HTERT RPE-1 (cell line): ENCODE results near the gene USP49.

Source experiments
- in situ Hi-C: fragments of 300-500 bp; cut with MboI; formaldehyde crosslinking; loops from 4 replicates; pipeline ENCODE4 v1.14.3; 2020; ENCODE audit warnings: low sequenced_read_pairs

The USP49 gene

GRCh38 chr6:41759905-41760579 lies 135.1 kb downstream of the USP49 start:
- in situ Hi-C loops, result no loop called here

GRCh38 chr6:41759106-41759904 lies 135.9 kb downstream of the USP49 start:
- in situ Hi-C loops, result no loop called here

- in situ Hi-C loops, result no loop called here
Measured at GRCh38 chr6:41758641-41759035, 136.5 kb downstream of the USP49 start.

GRCh38 chr6:41757931-41758640 lies 137.1 kb downstream of the USP49 start:
- in situ Hi-C loops, result no loop called here

- in situ Hi-C loops, result no loop called here
Measured at GRCh38 chr6:41757271-41757670, 137.9 kb downstream of the USP49 start.

- in situ Hi-C loops, result no loop called here
Measured at GRCh38 chr6:41756354-41756753, 138.8 kb downstream of the USP49 start.

GRCh38 chr6:41755895-41756294 lies 139.3 kb downstream of the USP49 start:
- in situ Hi-C loops, result no loop called here

GRCh38 chr6:41750374-41750773 lies 144.8 kb downstream of the USP49 start:
- in situ Hi-C loops, result no loop called here

- in situ Hi-C loops, result no loop called here
Measured at GRCh38 chr6:41748542-41748941, 146.6 kb downstream of the USP49 start.

GRCh38 chr6:41748102-41748477 lies 147.1 kb downstream of the USP49 start:
- in situ Hi-C loops, result no loop called here

- in situ Hi-C loops, result no loop called here
Measured at GRCh38 chr6:41747256-41748101, 147.7 kb downstream of the USP49 start, which contains the start of gene PGC. Gene PGC, minus strand, starts transcription at chr6:41747397. Its CDS starts 63 bp downstream, at chr6:41747334.

GRCh38 chr6:41746107-41746506 lies 149.1 kb downstream of the USP49 start:
- in situ Hi-C loops, result no loop called here

- in situ Hi-C loops, result no loop called here
Measured at GRCh38 chr6:41744236-41744787, 150.9 kb downstream of the USP49 start.

GRCh38 chr6:41743406-41744235 lies 151.6 kb downstream of the USP49 start:
- in situ Hi-C loops, result no loop called here

GRCh38 chr6:41741625-41742490 lies 153.3 kb downstream of the USP49 start:
- in situ Hi-C loops, result no loop called here

GRCh38 chr6:41740366-41741162 lies 154.6 kb downstream of the USP49 start:
- in situ Hi-C loops, result no loop called here
